ENCODE data around the gene CLINT1. TPM values are rescaled to one million over a fixed set of nuclear protein-coding genes. Genes with fewer than 3 reads are reported as not detected.

Gene CLINT1
- total RNA-seq, 1 experiment from 2014 or later: 69.2 TPM

- Histone ChIP-seq H3K9ac (ENCODE audit: low read length) (no peak overlapping the region), H3K36me3 (ENCODE audit: control insufficient read depth in 1 of 2, insufficient read depth in 2 of 2, low read length in 2 of 2) (peaks cover 2 to 4% of the 10 kb centered on the region in 2 experiments; a peak in 1 of 4 replicates), H3K4me2 (ENCODE audit: low read length) (no peak overlapping the region), H3K4me1 (ENCODE audit: control insufficient read depth in 1 of 2, insufficient read depth in 2 of 2, low read length in 2 of 2) (peaks cover 6 to 17% of the 10 kb centered on the region in 2 experiments; a peak in 2 of 4 replicates), H4K20me1 (ENCODE audit: insufficient read depth) (no peaks in the 10 kb centered on the region), H3K27me3 (ENCODE audit: insufficient read depth, low read length) (no peaks in the 10 kb centered on the region), H3K27ac (ENCODE audit: low read depth, low read length) (no peak overlapping the region), H3K4me3 (replicated peaks in 1 of 2; ENCODE audit: low read depth in 1 of 2, low read length in 2 of 2) (no peak overlapping the region), H3K9me2 (ENCODE audit: insufficient read depth) (no peaks in the 10 kb centered on the region), H2AFZ (ENCODE audit: low read depth, low read length, poor library complexity, severe bottlenecking) (no peak overlapping the region), H3K79me2 (ENCODE audit: insufficient read depth, low read length) (no peaks in the 10 kb centered on the region), H3K9me3 (ENCODE audit: control insufficient read depth in 1 of 2, insufficient read depth in 1 of 2, low read depth in 1 of 2, low read length in 2 of 2) (no peaks in the 10 kb centered on the region)
- ChIA-PET RAD21 (ENCODE audit: low non-redundant PET in 1 of 2, low total read pairs in 2 of 2, uncharacterized antibody in 2 of 2, unreplicated experiment in 2 of 2) (interaction anchor here in 1 of 2 experiments (0.6 kb wide), 1 partner anchor 104 kb away, joined by 3 read pairs; no protein-coding TSS in a partner anchor), POLR2A (no interaction called here), CTCF (interaction anchor here (1.0 to 1.4 kb wide), 3 partner anchors 10 to 420 kb away, joined by 3 to 4 read pairs (median 3); no protein-coding TSS in a partner anchor)
- BruUV-seq (replicated peaks): no TSS peak
- DNase-seq (ENCODE audit: low read depth, low spot score) (no peak), ATAC-seq (no peak)
- intact Hi-C loops (cut with micrococcal nuclease): loop anchor here (10.0 kb wide), 2 partner anchors 493 to 603 kb away; partner anchors contain the start of gene MED7
- TF ChIP-seq FOSL1 (IDR thresholded peaks at IDR 0.05; ENCODE audit: low read depth) (no peak), SRF (IDR thresholded peaks at IDR 0.05; ENCODE audit: low read depth) (no peak), ATF3 (IDR thresholded peaks at IDR 0.05) (no peak), POLR2A (IDR thresholded peaks at IDR 0.05; ENCODE audit: borderline replicate concordance, extremely low read depth, insufficient read depth, insufficient read length) (no peak), MAX (IDR thresholded peaks at IDR 0.05) (no peak), ZNF274 (IDR thresholded peaks at IDR 0.05; ENCODE audit: low read depth, low read length) (no peak), YY1 (IDR thresholded peaks at IDR 0.05; ENCODE audit: extremely low read depth, insufficient replicate concordance, low read depth, low read length) (no peak), EGR1 (IDR thresholded peaks at IDR 0.05; ENCODE audit: low read depth) (no peak), REST (IDR thresholded peaks at IDR 0.05; ENCODE audit: low read depth) (no peak), ZFX (IDR thresholded peaks at IDR 0.05) (no peak), CTCF (IDR thresholded peaks at IDR 0.05 in 2 of 3, conservative IDR thresholded peaks at IDR 0.05 in 1 of 3; ENCODE audit: borderline replicate concordance in 1 of 3, insufficient read depth in 1 of 3, low read depth in 2 of 3, low read length in 2 of 3) (no peak), SP1 (IDR thresholded peaks at IDR 0.05; ENCODE audit: low read depth) (no peak), CEBPB (IDR thresholded peaks at IDR 0.05; ENCODE audit: low read depth) (no peak), SIN3A (IDR thresholded peaks at IDR 0.05; ENCODE audit: low read depth) (no peak), POLR2AphosphoS5 (IDR thresholded peaks at IDR 0.05; ENCODE audit: low read depth, low read length) (no peak), JUND (IDR thresholded peaks at IDR 0.05) (no peak), RAD21 (IDR thresholded peaks at IDR 0.05; ENCODE audit: low read depth) (no peak), TCF7L2 (IDR thresholded peaks at IDR 0.05; ENCODE audit: borderline replicate concordance, extremely low read depth, insufficient read depth, insufficient read length) (no peak)
These were observed 110.9 kb downstream of the CLINT1 start for GRCh38 chr5:157747766-157748700.

Data from HCT116 (cell line).